Brain microvascular endothelial cell (primary cell): Measurements from ENCODE around the gene HAL.

ENCODE experiments used
- DNase-seq: peaks from one replicate; pipeline ENCODE4 v3.0.0-alpha.2; 2020
- H3K27ac ChIP-seq: fragments of 250-450 bp; sonication (Bioruptor Pico); 2 replicates; pipeline ENCODE4 v1.5.1; 2020; ENCODE audit warnings: mild to moderate bottlenecking, moderate library complexity
- H3K27me3 ChIP-seq: fragments of 250-450 bp; sonication (Bioruptor Pico); replicated peaks from 2 replicates; pipeline ENCODE4 v1.5.1; 2020; ENCODE audit warnings: mild to moderate bottlenecking
- H3K36me3 ChIP-seq: fragments of 250-450 bp; sonication (Bioruptor Pico); replicated peaks from 2 replicates; pipeline ENCODE4 v1.5.1; 2020; ENCODE audit warnings: mild to moderate bottlenecking
- H3K4me3 ChIP-seq: 2 replicates; pipeline ENCODE4 v1.5.1; 2011; ENCODE audit warnings: low read depth, mild to moderate bottlenecking, control low read depth, low read length, moderate library complexity
- CTCF ChIP-seq: IDR thresholded peaks from 2 replicates; pipeline ENCODE4 v1.5.1; 2011; ENCODE audit warnings: low read depth, mild to moderate bottlenecking, moderate library complexity, low read length, control low read depth, inconsistent platforms; ENCODE audit errors: missing control alignments
- in situ Hi-C: cut with HindIII; loops from 2 replicates; pipeline ENCODE4 v1.10.0; 2017; ENCODE audit warnings: low sequenced_read_pairs, low pct_ligation_motif_present

The HAL gene

GRCh38 chr12:95999484-95999883 is 3.3 kb upstream of the HAL start:
- in situ Hi-C loops: no loop called here
- H3K27ac ChIP-seq: no peak overlapping the region

DNA sequence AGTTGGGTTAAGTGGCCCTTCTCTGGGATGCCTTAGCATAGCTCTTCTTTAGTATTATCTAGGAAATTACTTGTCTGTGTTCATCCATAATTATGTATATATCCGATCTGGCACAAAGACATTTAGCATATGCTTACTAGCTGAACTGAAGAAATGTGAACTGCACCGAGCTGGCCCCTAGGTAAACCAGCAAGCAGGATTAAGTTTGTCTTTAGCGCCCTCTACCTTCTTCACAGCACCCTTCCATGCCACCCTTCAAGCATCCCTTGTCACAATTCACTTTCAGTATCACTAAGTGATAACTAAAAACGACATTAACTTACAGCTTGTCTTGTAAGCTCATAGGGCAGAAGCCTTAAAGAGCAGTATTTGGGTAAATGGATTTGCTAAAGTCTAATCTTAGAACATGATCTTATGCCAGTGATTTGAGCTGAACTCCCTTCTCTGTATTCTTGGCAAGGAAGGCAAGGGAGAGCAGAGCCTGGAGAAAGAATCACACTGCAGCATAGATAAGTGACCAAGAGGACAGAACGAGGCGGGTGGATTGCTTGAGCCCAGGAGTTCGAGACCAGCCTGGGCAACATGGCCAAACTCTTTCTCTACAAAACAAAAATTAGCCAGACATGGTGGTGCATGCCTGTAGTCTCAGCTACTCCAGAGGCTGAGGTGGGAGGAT is 2.6 kb upstream of the HAL start:
- H3K27ac ChIP-seq: no peak overlapping the region
- peak; percentile 39 for DNase-seq
- no peaks in the 10 kb centered on the region for H3K27me3 ChIP-seq
- H3K36me3 ChIP-seq: no peaks in the 10 kb centered on the region
- no peak overlapping the region for H3K4me3 ChIP-seq
- TF ChIP-seq CTCF: peak; percentile 78
- in situ Hi-C loops: no loop called here

More at GRCh38 chr12:95999484-95999883, 3.3 kb upstream of the HAL start:
- TF ChIP-seq CTCF: no peak
- no peak for DNase-seq
- Histone ChIP-seq H3K4me3 (no peak overlapping the region), H3K27me3 (no peaks in the 10 kb centered on the region), H3K36me3 (no peaks in the 10 kb centered on the region)

- H3K4me3 ChIP-seq: no peak overlapping the region
- no peak for DNase-seq
- no peaks in the 10 kb centered on the region for H3K36me3 ChIP-seq
- no peak for TF ChIP-seq CTCF
- H3K27ac ChIP-seq: no peak overlapping the region
- in situ Hi-C loops: no loop called here
- H3K27me3 ChIP-seq: no peaks in the 10 kb centered on the region
These were observed 1.9 kb upstream of the HAL start for GRCh38 chr12:95997911-95998510.

GRCh38 chr12:95997276-95997675 is 1.1 kb upstream of the HAL start:
- no peak overlapping the region for H3K4me3 ChIP-seq
- H3K27ac ChIP-seq: no peak overlapping the region
- in situ Hi-C loops: no loop called here
- H3K36me3 ChIP-seq: no peaks in the 10 kb centered on the region
- TF ChIP-seq CTCF: no peak
- H3K27me3 ChIP-seq: no peaks in the 10 kb centered on the region
- no peak for DNase-seq

DNA sequence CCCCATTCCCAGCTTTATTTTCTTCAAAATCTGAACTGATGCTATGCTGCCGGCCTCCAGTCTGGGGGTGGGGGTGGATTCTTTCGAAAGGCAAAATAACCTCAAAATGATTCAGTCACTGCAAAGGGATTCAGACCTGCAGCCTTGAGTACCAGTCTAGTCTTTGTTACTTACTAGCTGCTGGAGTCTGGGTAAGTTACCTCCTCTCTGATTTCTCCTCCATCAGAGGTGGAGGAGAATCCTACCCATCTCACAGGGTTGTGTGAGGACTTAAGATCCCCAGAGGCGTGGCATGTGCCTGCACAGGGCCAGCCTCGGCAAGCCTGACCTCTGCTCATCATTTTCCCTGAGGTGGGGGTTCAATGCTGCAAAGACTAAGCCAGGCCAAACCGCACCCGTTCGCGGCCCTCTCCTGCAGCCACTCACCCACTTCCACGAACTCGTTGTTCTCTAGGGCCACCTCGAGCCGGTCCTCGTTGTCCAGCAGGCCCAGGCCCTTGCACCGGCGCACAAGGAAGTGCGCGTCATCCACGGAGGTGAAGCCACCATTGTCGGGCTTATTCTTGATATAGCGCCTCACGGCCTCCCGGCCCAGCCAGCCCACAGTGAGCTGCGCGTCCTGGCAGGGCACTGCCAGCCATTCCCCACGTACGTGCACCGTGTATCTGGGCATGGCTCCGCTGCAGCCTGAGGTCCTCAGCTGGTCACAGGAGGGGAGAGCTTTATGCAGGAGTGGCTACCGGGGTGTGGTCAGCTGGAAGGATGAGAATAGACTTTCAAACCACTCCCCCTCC is 709 bp downstream of the HAL start:
- in situ Hi-C loops: no loop called here
- no peak for DNase-seq
- Histone ChIP-seq H3K27me3 (peaks cover 2% of the 10 kb centered on the region), H3K27ac (no peak overlapping the region), H3K36me3 (no peaks in the 10 kb centered on the region), H3K4me3 (no peak overlapping the region)
- TF ChIP-seq CTCF: no peak
